ENCODE measurements around the gene TPD52L1.

The TPD52L1 gene

GRCh38 chr6:125117818-125118217 is 35.8 kb upstream of the TPD52L1 start:
- peaks cover 0 to 5% of the 10 kb centered on the region in 2 experiments for H3K4me1 ChIP-seq (ENCODE audit: control insufficient read depth in 1 of 2, insufficient read depth in 1 of 2, low read depth in 1 of 2, low read length in 1 of 2)
- no peak for TF ChIP-seq CTCF (IDR thresholded peaks at IDR 0.05)
- no peaks in the 10 kb centered on the region for H3K36me3 ChIP-seq
- no peaks in the 10 kb centered on the region for H3K27me3 ChIP-seq
- no peak overlapping the region for H3K4me3 ChIP-seq (ENCODE audit: low read depth in 1 of 2, low read length in 1 of 2)
- H3K27ac ChIP-seq = no peak overlapping the region
- no peaks in the 10 kb centered on the region for H3K9me3 ChIP-seq

GRCh38 chr6:125120054-125120590 is 33.5 kb upstream of the TPD52L1 start:
- no peak overlapping the region for H3K4me3 ChIP-seq (ENCODE audit: low read depth in 1 of 2, low read length in 1 of 2)
- no peaks in the 10 kb centered on the region for H3K27me3 ChIP-seq
- TF ChIP-seq CTCF (IDR thresholded peaks at IDR 0.05) = no peak
- H3K27ac ChIP-seq = no peak overlapping the region
- H3K4me1 ChIP-seq (ENCODE audit: control insufficient read depth in 1 of 2, insufficient read depth in 1 of 2, low read depth in 1 of 2, low read length in 1 of 2) = peaks cover 7 to 10% of the 10 kb centered on the region in 2 experiments
- H3K36me3 ChIP-seq = no peaks in the 10 kb centered on the region
- no peaks in the 10 kb centered on the region for H3K9me3 ChIP-seq

- H3K4me3 ChIP-seq (ENCODE audit: low read depth in 1 of 2, low read length in 1 of 2) = no peak overlapping the region
- H3K27me3 ChIP-seq = no peaks in the 10 kb centered on the region
- H3K27ac ChIP-seq = no peak overlapping the region
- H3K36me3 ChIP-seq = no peaks in the 10 kb centered on the region
- no peak for TF ChIP-seq CTCF (IDR thresholded peaks at IDR 0.05)
- H3K9me3 ChIP-seq = no peaks in the 10 kb centered on the region
- H3K4me1 ChIP-seq (ENCODE audit: control insufficient read depth in 1 of 2, insufficient read depth in 1 of 2, low read depth in 1 of 2, low read length in 1 of 2) = peaks cover 7 to 10% of the 10 kb centered on the region in 2 experiments
Measured at GRCh38 chr6:125121894-125122293, 31.7 kb upstream of the TPD52L1 start.

- Histone ChIP-seq H3K4me3 (ENCODE audit: low read depth in 1 of 2, low read length in 1 of 2) (no peak overlapping the region), H3K36me3 (no peaks in the 10 kb centered on the region), H3K4me1 (ENCODE audit: control insufficient read depth in 1 of 2, insufficient read depth in 1 of 2, low read depth in 1 of 2, low read length in 1 of 2) (peaks cover 7 to 10% of the 10 kb centered on the region in 2 experiments), H3K9me3 (no peaks in the 10 kb centered on the region), H3K27me3 (no peaks in the 10 kb centered on the region), H3K27ac (no peak overlapping the region)
- no peak for TF ChIP-seq CTCF (IDR thresholded peaks at IDR 0.05)
Measured at GRCh38 chr6:125123051-125123450, 30.5 kb upstream of the TPD52L1 start.

- Histone ChIP-seq H3K9me3 (no peaks in the 10 kb centered on the region), H3K27ac (no peak overlapping the region), H3K4me1 (ENCODE audit: control insufficient read depth in 1 of 2, insufficient read depth in 1 of 2, low read depth in 1 of 2, low read length in 1 of 2) (peaks cover 7 to 10% of the 10 kb centered on the region in 2 experiments), H3K4me3 (ENCODE audit: low read depth in 1 of 2, low read length in 1 of 2) (no peak overlapping the region), H3K27me3 (no peaks in the 10 kb centered on the region), H3K36me3 (no peaks in the 10 kb centered on the region)
- TF ChIP-seq CTCF (IDR thresholded peaks at IDR 0.05) = no peak
Measured at GRCh38 chr6:125123468-125124048, 30.0 kb upstream of the TPD52L1 start.

Data from neutrophil (primary cell).